AG09319 (cell line): Measurements from ENCODE around the gene DUSP22.
"Not testable (repeated sequence)": the region's sequence is repeated elsewhere in the genome, so short reads cannot be mapped to it uniquely, and the experiment has no call there.

ENCODE experiments used
- DNase-seq: peaks from one replicate; pipeline ENCODE4 v3.0.0-alpha.2; 2010; ENCODE audit warnings: low read depth; ENCODE audit errors: extremely low read depth
- CTCF ChIP-seq: IDR thresholded peaks from 2 replicates; pipeline ENCODE4 v1.5.1; 2011; ENCODE audit warnings: low read depth, mild to moderate bottlenecking, inconsistent platforms, low read length, moderate library complexity

The DUSP22 gene

GRCh38 chr6:280775-281468, 11.4 kb upstream of the DUSP22 start:
- TF ChIP-seq CTCF = no peak
- no peak for DNase-seq

GRCh38 chr6:281469-282103, 10.7 kb upstream of the DUSP22 start:
- no peak for DNase-seq
- TF ChIP-seq CTCF = no peak

- TF ChIP-seq CTCF = no peak
- no peak for DNase-seq
Observed at GRCh38 chr6:282177-282866, 10.0 kb upstream of the DUSP22 start.

GRCh38 chr6:282867-283416, 9.3 kb upstream of the DUSP22 start:
- DNase-seq = no peak
- TF ChIP-seq CTCF = no peak

GRCh38 chr6:284486-284885, 7.8 kb upstream of the DUSP22 start:
- TF ChIP-seq CTCF = no peak

GRCh38 chr6:285030-285771, 7.1 kb upstream of the DUSP22 start:
- TF ChIP-seq CTCF = no peak
- DNase-seq = no peak

More at GRCh38 chr6:284486-284885, 7.8 kb upstream of the DUSP22 start:
- DNase-seq = no peak

- not testable (repeated sequence) for DNase-seq
Observed at GRCh38 chr6:285902-286301, 6.4 kb upstream of the DUSP22 start.
